ENCODE measurements around the gene NUDCD3.
"Not testable (repeated sequence)": the region's sequence is repeated elsewhere in the genome, so short reads cannot be mapped to it uniquely, and the experiment has no call there.

Gene NUDCD3

DNA sequence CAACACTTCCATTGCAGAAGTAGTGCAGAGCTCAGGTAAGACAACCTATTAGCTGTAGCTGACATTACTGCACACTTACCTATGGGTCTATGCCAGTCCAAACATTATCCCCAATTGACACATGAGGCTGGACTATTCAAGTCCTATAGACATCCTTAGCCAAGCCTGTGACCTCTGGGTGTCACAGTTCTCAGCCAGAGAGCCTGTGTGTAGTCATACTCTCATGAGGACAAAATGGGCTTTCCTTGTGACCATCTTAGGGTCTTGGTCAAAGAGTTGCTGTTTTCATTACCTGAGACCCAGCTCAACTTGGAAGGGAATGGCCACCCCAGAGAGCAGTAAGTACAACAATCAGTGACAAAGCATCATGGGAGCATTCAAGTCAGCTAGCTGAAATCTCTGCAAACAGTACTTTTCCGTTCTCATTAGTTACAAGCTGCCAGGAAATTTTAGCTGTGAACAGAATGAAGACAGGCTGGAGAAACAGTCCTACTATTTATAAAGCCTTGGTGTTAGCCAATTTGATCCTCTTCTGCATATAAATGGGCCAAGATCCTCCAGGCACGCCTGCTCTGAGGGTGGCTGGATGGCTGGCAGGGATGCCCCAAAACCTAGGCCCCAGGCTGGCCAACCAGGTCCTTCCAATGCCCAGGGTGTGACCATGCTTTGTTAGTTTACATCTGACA is 44.3 kb downstream of the NUDCD3 start:
- DNase-seq, result no peak

- no peak for DNase-seq
These were observed 49.4 kb downstream of the NUDCD3 start for GRCh38 chr7:44441079-44441478.

DNA sequence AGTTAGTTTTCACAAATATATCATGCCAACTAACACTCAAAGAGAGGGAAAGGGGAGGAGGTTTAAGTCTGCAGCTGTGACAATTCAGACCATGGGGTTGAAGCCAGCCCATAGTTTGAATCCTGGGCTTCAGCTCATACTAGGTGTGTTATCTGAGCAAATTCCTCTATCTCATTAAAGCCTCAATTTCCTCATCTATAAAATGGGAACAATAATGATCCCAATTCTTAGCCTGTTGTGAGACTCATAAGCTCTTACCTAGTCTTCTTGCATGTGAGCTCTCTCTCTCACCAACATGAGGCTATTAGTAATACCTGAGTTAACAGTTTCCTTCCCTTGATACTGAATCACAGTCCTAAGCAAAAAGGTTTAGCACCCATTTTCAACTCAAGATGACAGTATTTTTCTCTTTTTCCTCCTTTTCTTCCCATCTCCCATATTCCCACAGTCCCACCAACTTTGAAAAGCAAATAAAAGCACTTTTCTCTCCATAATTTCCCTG is 49.8 kb downstream of the NUDCD3 start:
- DNase-seq, result no peak

DNA sequence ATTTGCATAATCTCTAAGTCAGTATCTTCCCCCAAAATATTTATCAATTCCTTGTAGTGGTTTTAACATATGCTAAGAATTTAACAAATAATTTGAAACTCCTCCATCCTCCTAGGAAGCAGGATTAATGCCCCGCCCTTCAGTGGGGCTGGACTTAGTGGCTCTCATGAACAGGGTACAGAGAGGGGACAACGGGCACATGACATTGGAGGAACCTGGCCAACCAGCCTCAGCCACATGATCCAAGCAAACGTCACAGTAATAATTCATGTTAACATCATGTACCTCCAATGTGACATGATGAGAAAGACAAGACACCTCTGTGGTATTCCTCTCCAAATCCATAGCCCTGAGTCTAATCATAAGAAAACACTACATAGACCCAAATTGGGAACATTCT is 50.5 kb downstream of the NUDCD3 start:
- DNase-seq, result no peak

- DNase-seq, result no peak
These were observed 51.6 kb downstream of the NUDCD3 start for GRCh38 chr7:44438816-44439215.

DNA sequence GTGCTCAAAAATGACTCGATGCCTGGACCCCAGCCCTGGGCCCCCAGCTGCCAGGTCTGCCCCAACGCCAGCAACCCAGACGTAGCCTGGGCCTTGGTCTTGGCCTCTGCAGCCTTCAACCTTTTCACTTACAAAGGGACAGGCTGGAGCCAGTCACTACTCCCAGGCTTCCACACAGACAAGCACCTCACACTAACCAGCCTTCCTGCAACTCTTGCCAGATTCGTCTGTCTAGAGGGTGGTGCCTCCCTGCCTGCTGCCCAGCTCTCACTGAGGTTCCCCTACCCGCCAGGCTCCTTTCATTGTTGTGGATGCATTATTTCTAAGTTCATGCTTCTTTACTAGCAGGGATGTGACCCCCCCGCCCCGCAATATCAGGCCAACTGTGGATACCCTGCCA is 56.3 kb downstream of the NUDCD3 start:
- no peak for DNase-seq

DNA sequence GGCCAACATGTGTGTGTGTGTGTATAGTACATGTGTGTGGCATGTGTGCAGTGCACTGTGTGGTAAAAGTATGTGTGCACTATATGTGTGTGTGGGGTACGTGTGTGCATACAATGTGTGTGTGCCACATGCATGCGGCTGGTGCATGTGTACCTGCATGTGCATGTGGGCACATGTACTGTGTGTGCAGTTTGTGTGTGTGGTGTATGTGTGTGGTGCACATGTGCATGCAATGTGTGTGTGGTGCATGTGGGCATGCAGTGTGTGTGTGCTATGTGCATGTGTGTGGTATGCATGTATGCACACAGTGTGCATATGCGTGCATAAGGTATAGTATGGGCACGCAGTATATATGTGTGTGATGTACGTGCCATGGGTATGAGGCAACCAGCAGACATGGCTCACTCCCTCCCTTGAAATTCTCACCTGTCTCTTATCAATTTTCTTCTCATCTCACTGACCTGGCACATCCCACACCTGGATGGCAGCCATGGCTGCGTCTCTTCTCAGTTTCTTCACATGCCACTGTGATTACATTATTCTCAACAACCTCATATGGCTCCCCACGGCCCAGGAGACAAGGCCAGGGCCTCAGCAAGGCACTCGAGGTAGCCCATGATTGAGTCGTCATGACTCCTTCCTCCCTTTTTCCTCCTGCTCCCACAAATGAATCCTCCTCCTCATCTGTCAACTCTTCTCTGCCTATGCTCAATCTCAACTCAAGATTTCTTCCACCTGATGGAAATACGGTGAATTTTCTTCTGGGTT is 57.0 kb downstream of the NUDCD3 start:
- DNase-seq, result no peak

- no peak for DNase-seq
These were observed 58.0 kb downstream of the NUDCD3 start for GRCh38 chr7:44432381-44432977.

- no peak for DNase-seq
These were observed 59.3 kb downstream of the NUDCD3 start for GRCh38 chr7:44431091-44431608.

GRCh38 chr7:44430054-44430453 is 60.4 kb downstream of the NUDCD3 start:
- DNase-seq, result no peak

DNA sequence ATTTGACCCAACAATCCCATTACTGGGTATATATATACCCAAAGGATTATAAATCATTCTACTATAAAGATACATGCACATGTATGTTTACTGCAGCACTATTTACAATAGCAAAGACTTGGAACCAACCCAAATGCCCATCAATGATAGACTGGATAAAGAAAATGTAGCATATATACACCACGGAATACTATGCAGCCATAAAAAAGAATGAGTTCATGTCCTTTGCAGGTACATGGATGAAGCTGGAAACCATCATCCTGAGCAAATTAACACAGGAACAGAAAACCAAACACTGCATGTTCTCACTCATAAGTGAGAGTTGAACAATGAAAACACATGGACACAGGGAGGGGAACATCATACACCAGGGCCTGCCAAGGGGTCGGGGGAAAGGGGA is 65.7 kb downstream of the NUDCD3 start:
- DNase-seq, result not testable (repeated sequence)

DNA sequence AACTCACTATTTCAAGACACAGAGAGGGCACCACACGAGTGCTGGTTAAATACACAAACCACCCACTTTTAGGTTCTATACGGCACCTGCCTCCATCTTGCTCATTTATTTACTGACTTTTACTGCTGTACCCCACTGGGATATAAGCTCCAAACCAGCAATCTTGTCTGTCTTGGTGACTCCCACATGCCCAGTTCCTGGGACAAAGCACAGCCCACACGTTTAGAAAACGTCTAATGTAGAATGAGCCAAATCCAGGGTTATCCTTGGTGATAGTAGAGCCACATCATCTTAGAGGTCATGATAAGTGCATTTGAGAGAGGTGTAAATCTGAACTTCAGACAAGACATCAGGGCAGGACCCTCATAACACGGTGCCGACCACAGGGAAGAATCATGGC is 73.5 kb downstream of the NUDCD3 start:
- DNase-seq, result no peak

GRCh38 chr7:44415510-44415909 is 74.9 kb downstream of the NUDCD3 start:
- no peak for DNase-seq

DNA sequence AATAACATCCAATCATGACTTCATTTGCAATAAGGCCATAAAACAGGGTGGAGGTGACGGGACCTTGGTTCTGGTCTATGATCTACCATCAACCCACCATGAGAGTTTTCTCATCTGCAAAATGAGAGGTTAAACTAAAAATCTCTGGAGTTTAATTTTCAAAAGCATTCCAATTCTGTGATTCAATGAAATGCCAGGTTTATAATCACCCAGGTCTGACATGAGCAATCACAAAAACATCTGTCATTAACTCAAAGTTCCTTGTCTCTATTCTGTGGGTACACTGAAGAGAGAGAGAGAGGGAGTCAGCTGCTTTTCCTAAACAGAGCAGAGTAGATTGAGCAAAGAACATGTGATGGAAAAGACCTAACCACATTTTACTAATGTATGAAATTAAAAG is 75.4 kb downstream of the NUDCD3 start:
- DNase-seq, result no peak

- no peak for DNase-seq
These were observed 79.2 kb downstream of the NUDCD3 start for GRCh38 chr7:44411306-44411705.

GRCh38 chr7:44408596-44408995 is 81.9 kb downstream of the NUDCD3 start:
- DNase-seq, result no peak

GRCh38 chr7:44403775-44404174 is 86.7 kb downstream of the NUDCD3 start:
- no peak for DNase-seq

DNA sequence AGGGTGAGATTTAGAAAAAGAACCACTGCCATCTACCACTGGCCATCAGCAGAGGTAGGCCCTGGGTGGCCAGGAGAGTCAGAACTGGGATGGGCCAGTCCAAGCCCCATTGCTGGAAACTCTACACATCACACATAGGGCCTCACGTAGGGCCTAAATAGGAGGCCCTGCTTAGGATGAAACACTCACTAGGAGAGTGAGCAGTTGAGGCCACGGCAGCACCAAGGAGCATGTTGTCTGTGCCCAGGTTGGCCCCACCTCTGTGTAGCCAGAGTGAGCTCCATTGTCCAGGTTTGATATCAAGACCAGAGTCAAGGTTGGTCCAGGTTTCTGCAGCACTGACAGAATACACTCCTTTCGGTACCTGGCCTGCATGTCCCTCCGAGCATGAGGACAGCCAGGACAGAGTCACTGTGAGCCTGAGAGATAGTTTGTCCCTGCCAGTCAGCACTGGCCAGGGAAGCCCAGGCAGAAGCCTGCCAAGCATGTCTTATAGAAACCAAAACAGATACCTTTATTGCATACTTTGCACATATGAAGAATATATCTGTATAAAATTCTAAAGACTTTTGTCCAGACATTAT is 87.2 kb downstream of the NUDCD3 start:
- DNase-seq, result no peak

- DNase-seq, result no peak
These were observed 87.9 kb downstream of the NUDCD3 start for GRCh38 chr7:44402401-44403060.

DNA sequence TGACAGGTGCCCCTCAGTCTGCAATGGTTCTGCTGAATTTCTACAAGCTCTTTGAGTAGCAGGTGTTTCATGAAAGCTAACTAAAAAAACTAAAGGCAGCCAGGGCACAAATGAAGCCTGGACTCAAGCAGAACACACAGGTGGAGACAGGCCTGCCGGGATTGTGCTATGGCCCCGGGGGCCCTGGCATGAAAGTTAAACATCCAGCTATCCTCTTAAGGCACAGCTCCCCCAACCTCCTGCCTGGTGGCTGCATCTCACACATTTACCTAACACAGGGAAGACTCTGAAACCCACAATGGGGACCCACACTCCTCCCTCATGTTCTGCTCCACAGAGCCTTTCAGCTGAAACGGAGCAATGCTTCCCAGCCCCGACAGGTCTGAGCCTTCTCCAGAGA is 88.8 kb downstream of the NUDCD3 start:
- no peak for DNase-seq

DNA sequence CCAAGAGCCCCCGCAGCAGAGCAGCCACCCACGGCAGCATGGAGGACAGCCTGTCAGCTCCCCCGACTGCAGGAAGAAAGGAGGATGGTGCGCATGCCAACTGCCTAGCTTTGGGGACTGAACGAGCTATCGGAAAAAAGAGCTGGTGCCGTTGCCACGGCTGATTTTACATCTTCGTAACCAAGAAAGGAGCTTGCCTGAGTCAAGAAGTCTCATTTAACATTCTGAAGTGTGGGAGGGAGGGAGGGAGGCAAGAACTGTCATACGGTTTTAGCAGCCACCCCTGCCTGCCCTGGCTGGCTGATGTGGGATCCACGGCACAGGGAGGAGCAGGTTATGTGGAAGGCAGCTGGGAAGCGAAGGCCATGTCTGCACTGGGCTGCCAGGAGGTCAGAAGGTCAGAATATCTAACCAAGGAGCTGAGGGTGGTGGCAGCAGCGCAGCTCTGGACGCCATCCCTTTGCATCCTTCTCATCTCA is 90.4 kb downstream of the NUDCD3 start:
- no peak for DNase-seq

DNA sequence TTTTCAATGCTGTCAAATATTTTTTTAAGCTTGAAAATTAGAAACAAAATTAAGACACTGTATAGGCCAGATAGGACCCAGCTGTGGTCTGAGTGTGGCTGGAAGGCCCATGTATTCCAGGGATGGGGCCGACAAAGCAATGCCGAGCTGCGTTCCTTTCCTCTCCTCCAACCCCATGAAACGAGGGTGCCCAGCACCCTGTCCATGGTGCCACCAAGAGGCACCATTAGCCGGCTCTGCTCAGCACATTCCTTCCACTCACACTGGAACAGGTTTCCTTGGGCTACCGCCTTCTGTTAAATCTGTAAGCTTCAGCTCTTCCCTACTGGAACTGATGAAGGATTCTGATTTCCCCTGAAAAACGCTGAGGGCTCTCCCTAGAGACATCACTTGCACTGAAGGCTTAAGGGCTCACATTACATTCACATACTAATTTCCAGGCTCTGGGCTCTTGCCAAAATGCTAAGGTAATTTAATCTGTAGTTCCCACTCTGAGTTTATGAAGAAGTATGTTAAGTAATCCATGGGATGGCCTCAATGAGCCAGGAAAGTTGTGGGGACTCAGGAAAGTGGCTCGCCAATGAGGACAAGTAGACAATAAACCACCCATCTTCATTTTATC is 91.4 kb downstream of the NUDCD3 start:
- DNase-seq, result peak; percentile 75

Data from NCI-H187 treated with DMSO at 0.1 percent for 48 hours (cell line).